Mesendoderm (in vitro differentiated cells): ENCODE measurements around the gene SETD7.

ENCODE experiments used
- DNase-seq: peaks from one replicate; pipeline ENCODE4 v3.0.0; 2013
- H2AK5ac ChIP-seq: 2 replicates; pipeline ENCODE4 v1.6.1; 2013; ENCODE audit warnings: low read length, inconsistent platforms
- H2BK120ac ChIP-seq: 2 replicates; pipeline ENCODE4 v1.6.1; 2013; ENCODE audit warnings: low read depth, mild to moderate bottlenecking, low read length, moderate library complexity, mixed read lengths
- H2BK15ac ChIP-seq: replicated peaks from 2 replicates; pipeline ENCODE4 v1.6.1; 2013; ENCODE audit warnings: low read depth, mild to moderate bottlenecking, moderate library complexity
- H2BK5ac ChIP-seq: 2 replicates; pipeline ENCODE4 v1.6.1; 2013; ENCODE audit warnings: low read length, inconsistent platforms
- H3K18ac ChIP-seq: 2 replicates; pipeline ENCODE4 v1.6.1; 2013; ENCODE audit warnings: mild to moderate bottlenecking, low read length, mixed read lengths
- H3K23ac ChIP-seq: one replicate; pipeline ENCODE4 v1.6.1; 2013; ENCODE audit warnings: low read length
- H3K27ac ChIP-seq: 2 replicates; pipeline ENCODE4 v1.5.1; 2013; ENCODE audit warnings: low read depth, mild to moderate bottlenecking, inconsistent platforms, low read length, moderate library complexity
- H3K27me3 ChIP-seq: 2 replicates; pipeline ENCODE4 v1.6.1; 2013; ENCODE audit warnings: low read length, control low read depth, mild to moderate bottlenecking, inconsistent platforms; ENCODE audit not compliant: insufficient read depth, poor library complexity
- H3K36me3 ChIP-seq: 2 replicates; pipeline ENCODE4 v1.6.1; 2013; ENCODE audit warnings: low read length, inconsistent platforms; ENCODE audit not compliant: control insufficient read depth, insufficient read depth
- H3K4ac ChIP-seq: one replicate; pipeline ENCODE4 v1.6.1; 2013; ENCODE audit warnings: low read depth, mild to moderate bottlenecking, low read length, moderate library complexity
- H3K4me1 ChIP-seq: 2 replicates; pipeline ENCODE4 v1.6.1; 2013; ENCODE audit warnings: low read depth, low read length, inconsistent platforms; ENCODE audit not compliant: control insufficient read depth
- H3K4me2 ChIP-seq: 2 replicates; pipeline ENCODE4 v1.6.1; 2013; ENCODE audit warnings: low read length
- H3K4me3 ChIP-seq: 2 replicates; pipeline ENCODE4 v1.5.1; 2013; ENCODE audit warnings: mild to moderate bottlenecking, low read length
- H3K56ac ChIP-seq: one replicate; pipeline ENCODE4 v1.6.1; 2013; ENCODE audit warnings: low read length
- H3K79me1 ChIP-seq: 2 replicates; pipeline ENCODE4 v1.6.1; 2013; ENCODE audit warnings: low read length, inconsistent platforms
- H3K79me2 ChIP-seq: 2 replicates; pipeline ENCODE4 v1.6.1; 2013; ENCODE audit warnings: mild to moderate bottlenecking, low read length; ENCODE audit not compliant: control insufficient read depth, insufficient read depth
- H3K9ac ChIP-seq: 2 replicates; pipeline ENCODE4 v1.6.1; 2013; ENCODE audit warnings: low read length, inconsistent platforms
- H4K5ac ChIP-seq: one replicate; pipeline ENCODE4 v1.6.1; 2013; ENCODE audit warnings: low read length
- H4K8ac ChIP-seq: one replicate; pipeline ENCODE4 v1.6.1; 2013; ENCODE audit warnings: low read depth, mild to moderate bottlenecking, control low read depth, low read length, moderate library complexity
- WGBS: extraction: QIAGEN DNeasy Blood & Tissue Kit; methylation state at CpG from one replicate; pipeline ENCODE4 v1.1.7; 2013; ENCODE audit warnings: low lambda C conversion rate, missing lambda C conversion rate; ENCODE audit not compliant: insufficient coverage; ENCODE audit errors: extremely low coverage; 5-methylcytosine and 5-hydroxymethylcytosine counted together

Gene SETD7

GRCh38 chr4:139455126-139455538, 100.9 kb downstream of the SETD7 start:
- Histone ChIP-seq H2AK5ac (no peak overlapping the region), H3K27me3 (no peaks in the 10 kb centered on the region)

DNA sequence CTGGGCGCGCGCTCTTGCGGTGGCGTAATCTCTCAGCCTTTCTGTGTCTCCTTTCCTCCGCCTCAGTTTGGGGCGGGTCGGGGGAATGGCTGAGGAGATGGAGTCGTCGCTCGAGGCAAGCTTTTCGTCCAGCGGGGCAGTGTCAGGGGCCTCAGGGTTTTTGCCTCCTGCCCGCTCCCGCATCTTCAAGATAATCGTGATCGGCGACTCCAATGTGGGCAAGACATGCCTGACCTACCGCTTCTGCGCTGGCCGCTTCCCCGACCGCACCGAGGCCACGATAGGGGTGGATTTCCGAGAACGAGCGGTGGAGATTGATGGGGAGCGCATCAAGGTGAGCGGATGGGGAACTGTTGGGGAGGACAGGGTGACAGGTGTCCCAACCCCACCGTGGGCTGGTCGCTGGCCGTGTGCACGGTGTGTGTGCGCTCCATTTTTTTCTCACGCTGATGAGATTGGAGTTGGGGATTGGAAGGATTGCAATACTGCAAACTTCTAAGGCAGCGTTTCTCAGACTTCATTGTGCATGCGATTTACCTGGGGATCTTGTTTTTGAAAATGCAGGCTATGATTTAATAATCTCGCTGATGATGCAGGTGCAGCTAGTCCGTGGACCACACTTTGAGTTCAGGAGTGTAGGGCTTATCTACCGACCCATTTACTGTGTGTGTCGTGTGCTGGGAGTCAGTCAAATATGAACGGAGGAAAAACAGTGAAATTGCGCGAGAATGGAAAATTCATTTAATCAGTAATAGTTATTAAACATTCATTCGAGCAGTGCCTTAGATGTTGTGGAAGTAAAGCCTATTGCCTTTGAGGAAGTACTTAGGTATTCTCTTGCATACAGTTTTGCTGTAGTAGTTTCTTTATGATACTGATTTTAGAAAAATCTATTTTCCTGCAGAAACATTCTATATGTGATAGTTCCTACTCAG, 101.6 kb downstream of the SETD7 start, which contains the start of gene RAB33B:
Gene RAB33B, plus strand, starts transcription at position 11 of the 935 bp plus-strand sequence. Its CDS starts 75 bp downstream, at position 86.
- Histone ChIP-seq H4K5ac (no peak within 1 kb of the TSS), H2AK5ac (no peak within 1 kb of the TSS), H4K8ac (no peak within 1 kb of the TSS), H3K4me2 (peak within 1 kb of the TSS; percentile 96), H3K79me1 (peaks cover 9% of the 10 kb centered on the region), H2BK5ac (peak within 1 kb of the TSS; percentile 8), H3K4ac (no peak within 1 kb of the TSS), H3K9ac (peak within 1 kb of the TSS; percentile 92), H2BK120ac (no peak within 1 kb of the TSS), H3K4me3 (peak within 1 kb of the TSS; percentile 91), H3K27ac (peak within 1 kb of the TSS; percentile 97), H3K36me3 (no peaks in the 10 kb centered on the region), H3K27me3 (no peaks in the 10 kb centered on the region), H2BK15ac (no peak within 1 kb of the TSS), H3K23ac (peak within 1 kb of the TSS; percentile 81), H3K79me2 (peaks cover 28% of the 10 kb centered on the region), H3K18ac (peak within 1 kb of the TSS; percentile 28), H3K4me1 (peaks cover 4% of the 10 kb centered on the region), H3K56ac (peak within 1 kb of the TSS; percentile 94)
- no CpG with 5 or more reads among the region's 46 CpGs for WGBS
- no peak for DNase-seq

More at GRCh38 chr4:139455126-139455538, 100.9 kb downstream of the SETD7 start:
- H3K27ac ChIP-seq, result no peak overlapping the region
- peaks cover 9% of the 10 kb centered on the region for H3K79me1 ChIP-seq
- no peak overlapping the region for H3K4me3 ChIP-seq
- H3K9ac ChIP-seq, result peak overlapping the region; percentile 92
- no peak overlapping the region for H4K5ac ChIP-seq
- peaks cover 7% of the 10 kb centered on the region for H3K4me1 ChIP-seq
- no peaks in the 10 kb centered on the region for H3K36me3 ChIP-seq
- peak overlapping the region; percentile 21 for H3K4me2 ChIP-seq
- H3K4ac ChIP-seq, result no peak overlapping the region
- H3K18ac ChIP-seq, result no peak overlapping the region
- peak overlapping the region; percentile 44 for H3K56ac ChIP-seq
- H2BK15ac ChIP-seq, result no peak overlapping the region
- no peak overlapping the region for H4K8ac ChIP-seq
- DNase-seq, result peak; percentile 32
- H2BK120ac ChIP-seq, result no peak overlapping the region
- H3K23ac ChIP-seq, result no peak overlapping the region
- WGBS, result no CpG with 5 or more reads among the region's 6 CpGs
- no peak overlapping the region for H2BK5ac ChIP-seq
- H3K79me2 ChIP-seq, result peaks cover 30% of the 10 kb centered on the region

DNA sequence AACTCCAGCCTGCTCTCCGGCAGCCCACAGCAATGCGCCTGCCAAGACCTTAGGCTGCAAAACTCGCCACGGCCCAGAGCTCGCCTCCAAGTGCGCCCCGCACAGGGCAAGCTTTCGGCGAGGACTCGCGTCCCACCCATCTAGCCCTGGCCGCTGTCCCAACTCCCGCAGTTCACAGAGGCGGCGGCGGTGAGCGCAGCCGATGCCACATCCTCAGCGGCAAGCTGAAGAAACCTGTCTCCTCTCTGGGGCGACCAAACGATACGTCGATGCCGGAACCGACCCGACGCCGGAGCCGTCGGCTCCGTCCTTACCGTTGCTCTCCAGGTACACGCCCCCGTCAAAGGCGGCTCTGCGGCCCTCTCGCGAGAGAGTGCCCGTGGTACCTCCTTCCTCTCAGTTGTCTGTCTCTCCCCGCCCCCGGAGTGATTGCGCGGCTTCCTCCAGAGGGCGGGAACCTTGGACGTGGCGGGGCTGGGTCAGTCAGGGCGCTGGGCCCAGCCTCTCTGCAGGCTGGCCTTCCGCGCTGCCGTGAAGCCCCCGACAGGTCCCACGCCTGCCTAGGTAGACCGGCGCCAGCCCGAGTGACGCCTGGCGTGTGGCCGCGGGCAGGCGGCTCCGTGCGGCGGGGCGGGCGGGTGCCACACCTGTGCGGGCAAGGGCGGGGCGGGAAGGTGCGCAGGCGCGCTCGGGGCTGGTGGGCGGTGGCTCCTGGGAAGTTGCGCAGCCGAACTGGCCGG, 102.5 kb downstream of the SETD7 start:
- no peak overlapping the region for H2BK120ac ChIP-seq
- no peak overlapping the region for H4K5ac ChIP-seq
- no CpG with 5 or more reads among the region's 76 CpGs for WGBS
- H3K4me1 ChIP-seq, result peaks cover 4% of the 10 kb centered on the region
- H2BK15ac ChIP-seq, result no peak overlapping the region
- no peaks in the 10 kb centered on the region for H3K27me3 ChIP-seq
- H3K79me1 ChIP-seq, result peaks cover 9% of the 10 kb centered on the region
- H3K27ac ChIP-seq, result peak overlapping the region; percentile 97
- peak overlapping the region; percentile 28 for H3K18ac ChIP-seq
- peak overlapping the region; percentile 94 for H3K56ac ChIP-seq
- peak; percentile 99 for DNase-seq
- peak overlapping the region; percentile 33 for H3K4me2 ChIP-seq
- H4K8ac ChIP-seq, result no peak overlapping the region
- H3K36me3 ChIP-seq, result no peaks in the 10 kb centered on the region
- peak overlapping the region; percentile 84 for H3K9ac ChIP-seq
- H3K79me2 ChIP-seq, result peaks cover 25% of the 10 kb centered on the region
- peak overlapping the region; percentile 8 for H2BK5ac ChIP-seq
- H2AK5ac ChIP-seq, result no peak overlapping the region
- peak overlapping the region; percentile 48 for H3K23ac ChIP-seq
- no peak overlapping the region for H3K4ac ChIP-seq
- H3K4me3 ChIP-seq, result peak overlapping the region; percentile 64

GRCh38 chr4:139453041-139453370, 103.0 kb downstream of the SETD7 start:
- peaks cover 19% of the 10 kb centered on the region for H3K79me2 ChIP-seq
- peak overlapping the region; percentile 8 for H2BK5ac ChIP-seq
- no peak overlapping the region for H4K5ac ChIP-seq
- peak overlapping the region; percentile 94 for H3K56ac ChIP-seq
- H3K18ac ChIP-seq, result peak overlapping the region; percentile 28
- peak overlapping the region; percentile 33 for H3K4me2 ChIP-seq
- no peak overlapping the region for H3K4ac ChIP-seq
- H3K27me3 ChIP-seq, result no peaks in the 10 kb centered on the region
- peak overlapping the region; percentile 82 for H3K27ac ChIP-seq
- H2BK15ac ChIP-seq, result no peak overlapping the region
- peak; percentile 94 for DNase-seq
- H3K23ac ChIP-seq, result peak overlapping the region; percentile 48
- peak overlapping the region; percentile 61 for H3K4me3 ChIP-seq
- H3K36me3 ChIP-seq, result no peaks in the 10 kb centered on the region
- peak overlapping the region; percentile 84 for H3K9ac ChIP-seq
- no peak overlapping the region for H2BK120ac ChIP-seq
- H4K8ac ChIP-seq, result no peak overlapping the region
- H2AK5ac ChIP-seq, result no peak overlapping the region
- peaks cover 6% of the 10 kb centered on the region for H3K79me1 ChIP-seq
- no CpG with 5 or more reads among the region's 15 CpGs for whole genome bisulfite sequencing
- peaks cover 4% of the 10 kb centered on the region for H3K4me1 ChIP-seq

GRCh38 chr4:139451997-139452396, 104.0 kb downstream of the SETD7 start:
- Histone ChIP-seq H2BK15ac (no peak overlapping the region), H3K23ac (no peak overlapping the region), H2BK120ac (no peak overlapping the region), H3K36me3 (no peaks in the 10 kb centered on the region), H2BK5ac (no peak overlapping the region), H3K18ac (no peak overlapping the region), H3K27ac (no peak overlapping the region), H3K9ac (no peak overlapping the region), H4K5ac (no peak overlapping the region), H4K8ac (no peak overlapping the region), H3K4ac (no peak overlapping the region), H3K79me2 (peaks cover 16% of the 10 kb centered on the region), H3K4me3 (no peak overlapping the region), H3K27me3 (no peaks in the 10 kb centered on the region), H3K56ac (no peak overlapping the region), H3K4me2 (no peak overlapping the region), H3K4me1 (peaks cover 4% of the 10 kb centered on the region), H3K79me1 (peaks cover 6% of the 10 kb centered on the region), H2AK5ac (no peak overlapping the region)
- WGBS, result no CpG with 5 or more reads among the region's 1 CpG
- DNase-seq, result no peak
